T-helper 17 cell (primary cell): ENCODE measurements around the gene OGFRL1. TPM values are rescaled to one million over a fixed set of nuclear protein-coding genes. Genes with fewer than 3 reads are reported as not detected.

ENCODE experiments used
- ATAC-seq: fragments of 150-1000 bp; cut with Tn5 transposase; 2 replicates; pipeline ENCODE4 v1.10.0; 2021; ENCODE audit warnings: mild to moderate bottlenecking, moderate library complexity
- DNase-seq, 3 donors: peaks; one replicate each; pipeline versions ENCODE4 v3.0.0 to v3.0.0-alpha.2; 2020 to 2021
- H3K9me3 ChIP-seq: one replicate; pipeline ENCODE4 v1.7.0; 2013; ENCODE audit warnings: low read length, mild to moderate bottlenecking; ENCODE audit not compliant: control insufficient read depth, poor library complexity, severe bottlenecking
- H3K27ac Mint-ChIP-seq: one replicate; pipeline ENCODE4 v1.8.0; 2022; ENCODE audit warnings: mild to moderate bottlenecking, moderate library complexity, mixed read lengths
- H3K27me3 Mint-ChIP-seq: one replicate; pipeline ENCODE4 v1.8.0; 2022; ENCODE audit warnings: mixed read lengths
- H3K36me3 Mint-ChIP-seq: one replicate; pipeline ENCODE4 v1.8.0; 2022; ENCODE audit warnings: low read depth, mixed read lengths
- H3K4me1 Mint-ChIP-seq: one replicate; pipeline ENCODE4 v1.8.0; 2022; ENCODE audit warnings: mild to moderate bottlenecking, mixed read lengths
- H3K4me3 Mint-ChIP-seq: one replicate; pipeline ENCODE4 v1.8.0; 2022; ENCODE audit warnings: mild to moderate bottlenecking, moderate library complexity, mixed read lengths
- total RNA-seq, 4 donors: library from RNA in 2 of 4; stranded (reverse) in 2 of 4; gene quantifications; one replicate each; pipeline ENCODE4 v1.2.3 and lab custom pipeline; 2022 to 2026

The OGFRL1 gene
- total RNA-seq (10 to 100 TPM; 11.6 to 14.7 TPM), total RNA-seq (lab: John Stamatoyannopoulos, UW) (47.6 to 52.9 reads per million in 2 donors)

- H3K27ac Mint-ChIP-seq = peak within 1 kb of the TSS; percentile 89
Measured at GRCh38 chr6:71288228-71289038, at the start of gene OGFRL1. TSS of gene OGFRL1 (plus strand) at chr6:71288811. CDS start at chr6:71288937, 126 bp downstream.

GRCh38 chr6:71239694-71240093 is 48.9 kb upstream of the OGFRL1 start:
- DNase-seq = no peak
- Mint-ChIP-seq H3K4me1 (peaks cover 3% of the 10 kb centered on the region), H3K27ac (no peak overlapping the region), H3K36me3 (peaks cover 10% of the 10 kb centered on the region), H3K4me3 (no peak overlapping the region), H3K27me3 (peaks cover 27% of the 10 kb centered on the region)
- ATAC-seq = no peak
- H3K9me3 ChIP-seq = no peaks in the 10 kb centered on the region

More at GRCh38 chr6:71288228-71289038, at the start of gene OGFRL1:
- Mint-ChIP-seq H3K4me3 (peak within 1 kb of the TSS; percentile 90), H3K4me1 (peaks cover 36% of the 10 kb centered on the region), H3K36me3 (no peaks in the 10 kb centered on the region), H3K27me3 (no peaks in the 10 kb centered on the region)
- ATAC-seq (peak; percentile 94), DNase-seq (peak; percentile 62 to 70 (median 66))
- no peaks in the 10 kb centered on the region for H3K9me3 ChIP-seq

GRCh38 chr6:71245265-71246049 is 43.2 kb upstream of the OGFRL1 start:
- H3K4me3 Mint-ChIP-seq = no peak overlapping the region
- H3K27ac Mint-ChIP-seq = no peak overlapping the region
- H3K9me3 ChIP-seq = no peaks in the 10 kb centered on the region
- no peak for DNase-seq
- no peaks in the 10 kb centered on the region for H3K27me3 Mint-ChIP-seq
- peaks cover 2% of the 10 kb centered on the region for H3K36me3 Mint-ChIP-seq
- H3K4me1 Mint-ChIP-seq = peaks cover 7% of the 10 kb centered on the region
- no peak for ATAC-seq

- peaks cover 7% of the 10 kb centered on the region for H3K4me1 Mint-ChIP-seq
- DNase-seq = no peak
- no peak overlapping the region for H3K4me3 Mint-ChIP-seq
- H3K36me3 Mint-ChIP-seq = no peaks in the 10 kb centered on the region
- H3K9me3 ChIP-seq = no peaks in the 10 kb centered on the region
- no peak for ATAC-seq
- peaks cover 8% of the 10 kb centered on the region for H3K27me3 Mint-ChIP-seq
- H3K27ac Mint-ChIP-seq = no peak overlapping the region
Measured at GRCh38 chr6:71246596-71246995, 42.0 kb upstream of the OGFRL1 start.

GRCh38 chr6:71248306-71248765 is 40.3 kb upstream of the OGFRL1 start:
- DNase-seq = no peak
- Mint-ChIP-seq H3K4me1 (peaks cover 13% of the 10 kb centered on the region), H3K36me3 (no peaks in the 10 kb centered on the region), H3K4me3 (no peak overlapping the region), H3K27me3 (peaks cover 22% of the 10 kb centered on the region), H3K27ac (peak overlapping the region; percentile 14)
- peak; percentile 49 for ATAC-seq
- no peaks in the 10 kb centered on the region for H3K9me3 ChIP-seq

- Mint-ChIP-seq H3K36me3 (no peaks in the 10 kb centered on the region), H3K4me1 (peaks cover 13% of the 10 kb centered on the region), H3K27me3 (peaks cover 29% of the 10 kb centered on the region), H3K27ac (peak overlapping the region; percentile 14), H3K4me3 (no peak overlapping the region)
- DNase-seq (no peak), ATAC-seq (no peak)
- H3K9me3 ChIP-seq = no peaks in the 10 kb centered on the region
Measured at GRCh38 chr6:71248878-71249544, 39.6 kb upstream of the OGFRL1 start.

GRCh38 chr6:71250099-71250602 is 38.5 kb upstream of the OGFRL1 start:
- Mint-ChIP-seq H3K27ac (no peak overlapping the region), H3K36me3 (no peaks in the 10 kb centered on the region), H3K4me1 (peaks cover 13% of the 10 kb centered on the region), H3K27me3 (peaks cover 31% of the 10 kb centered on the region), H3K4me3 (no peak overlapping the region)
- DNase-seq = no peak
- no peak for ATAC-seq
- H3K9me3 ChIP-seq = no peaks in the 10 kb centered on the region

- ATAC-seq = no peak
- H3K27ac Mint-ChIP-seq = peak overlapping the region; percentile 2
- H3K9me3 ChIP-seq = no peaks in the 10 kb centered on the region
- peaks cover 13% of the 10 kb centered on the region for H3K4me1 Mint-ChIP-seq
- no peaks in the 10 kb centered on the region for H3K36me3 Mint-ChIP-seq
- peaks cover 31% of the 10 kb centered on the region for H3K27me3 Mint-ChIP-seq
- DNase-seq = no peak
- no peak overlapping the region for H3K4me3 Mint-ChIP-seq
Measured at GRCh38 chr6:71252410-71252809, 36.2 kb upstream of the OGFRL1 start.

- H3K36me3 Mint-ChIP-seq = no peaks in the 10 kb centered on the region
- no peaks in the 10 kb centered on the region for H3K9me3 ChIP-seq
- H3K4me3 Mint-ChIP-seq = no peak overlapping the region
- DNase-seq (no peak), ATAC-seq (no peak)
- H3K27ac Mint-ChIP-seq = no peak overlapping the region
- H3K4me1 Mint-ChIP-seq = peaks cover 13% of the 10 kb centered on the region
- peaks cover 33% of the 10 kb centered on the region for H3K27me3 Mint-ChIP-seq
Measured at GRCh38 chr6:71252960-71253359, 35.7 kb upstream of the OGFRL1 start.

GRCh38 chr6:71254323-71254722 is 34.3 kb upstream of the OGFRL1 start:
- ATAC-seq (no peak), DNase-seq (no peak)
- H3K27me3 Mint-ChIP-seq = peaks cover 39% of the 10 kb centered on the region
- H3K36me3 Mint-ChIP-seq = no peaks in the 10 kb centered on the region
- H3K4me3 Mint-ChIP-seq = no peak overlapping the region
- no peaks in the 10 kb centered on the region for H3K9me3 ChIP-seq
- H3K27ac Mint-ChIP-seq = no peak overlapping the region
- peaks cover 10% of the 10 kb centered on the region for H3K4me1 Mint-ChIP-seq

- H3K9me3 ChIP-seq = no peaks in the 10 kb centered on the region
- Mint-ChIP-seq H3K4me1 (no peaks in the 10 kb centered on the region), H3K4me3 (no peak overlapping the region), H3K36me3 (no peaks in the 10 kb centered on the region), H3K27ac (no peak overlapping the region), H3K27me3 (peaks cover 27% of the 10 kb centered on the region)
- DNase-seq = no peak
- no peak for ATAC-seq
Measured at GRCh38 chr6:71258078-71258866, 30.3 kb upstream of the OGFRL1 start.

- no peak overlapping the region for H3K4me3 Mint-ChIP-seq
- no peaks in the 10 kb centered on the region for H3K4me1 Mint-ChIP-seq
Measured at GRCh38 chr6:71259888-71260604, 28.6 kb upstream of the OGFRL1 start.

More at GRCh38 chr6:71259888-71260604, 28.6 kb upstream of the OGFRL1 start:
- H3K27me3 Mint-ChIP-seq = peaks cover 18% of the 10 kb centered on the region
- DNase-seq (no peak), ATAC-seq (no peak)
- no peaks in the 10 kb centered on the region for H3K9me3 ChIP-seq
- H3K27ac Mint-ChIP-seq = no peak overlapping the region
- no peaks in the 10 kb centered on the region for H3K36me3 Mint-ChIP-seq
